SK-N-SH (cell line): Measurements from ENCODE around the gene COMMD8. TPM values are rescaled to one million over a fixed set of nuclear protein-coding genes. Genes with fewer than 3 reads are reported as not detected.

Experiments
- CTCF ChIA-PET: fragments of 300-600, 350-600 bp; formaldehyde crosslinking; extraction: SDS; loops from one replicate; lab custom pipeline; 2021; lab: Yijun Ruan, JAX
- POLR2A ChIA-PET: fragments of 350-600 bp; sonication (Branson Sonifier 250); formaldehyde crosslinking; extraction: SDS; loops from one replicate; lab custom pipeline; 2020; ENCODE audit warnings: antibody characterized with exemption, inconsistent platforms; lab: Yijun Ruan, JAX
- DNase-seq: peaks from one replicate; pipeline ENCODE4 v3.0.0; 2012
- H2AFZ ChIP-seq: fragments of 200-600 bp; sonication (generic); 2 replicates; pipeline ENCODE4 v1.8.1; 2016; ENCODE audit warnings: antibody characterized with exemption, mild to moderate bottlenecking, low read depth
- H3F3A ChIP-seq: fragments of 200-600 bp; sonication (generic); replicated peaks from 2 replicates; pipeline ENCODE3; 2016; ENCODE audit warnings: antibody characterized with exemption, mild to moderate bottlenecking; ENCODE audit not compliant: insufficient read depth
- H3K27ac ChIP-seq, 2 experiments: fragments of 200-500 bp in 1 of 2; fragments of 200-600 bp in 1 of 2; sonication (Bioruptor generic) in 1 of 2; sonication (generic), shearing (Covaris generic) in 1 of 2; 2 replicates each; pipeline versions ENCODE4 v1.5.1 to v1.6.1; 2014 to 2016; ENCODE audit warnings: low read depth in 2 of 2, inconsistent platforms in 1 of 2, low read length in 1 of 2, mild to moderate bottlenecking in 1 of 2, mixed read lengths in 1 of 2
- H3K27me3 ChIP-seq: fragments of 200-600 bp; sonication (generic), shearing (Covaris generic); 2 replicates; pipeline ENCODE4 v1.6.1; 2016; ENCODE audit warnings: mixed run types; ENCODE audit not compliant: insufficient read depth
- H3K36me3 ChIP-seq, 2 experiments: fragments of 200-500 bp in 1 of 2; fragments of 200-600 bp in 1 of 2; sonication (Bioruptor generic) in 1 of 2; sonication (generic) in 1 of 2; replicated peaks in 1 of 2; 2 replicates each; pipeline versions ENCODE3 to v1.5.1; 2014 to 2016; ENCODE audit warnings: low read length in 1 of 2, mild to moderate bottlenecking in 1 of 2; ENCODE audit not compliant: insufficient read depth in 2 of 2, control insufficient read depth in 1 of 2
- H3K4me1 ChIP-seq, 2 experiments: fragments of 200-500 bp in 1 of 2; fragments of 200-600 bp in 1 of 2; sonication (Bioruptor generic) in 1 of 2; sonication (generic), shearing (Covaris generic) in 1 of 2; 2 replicates each; pipeline versions ENCODE4 v1.5.1 to v1.6.1; 2014 to 2016; ENCODE audit warnings: low read depth in 1 of 2, low read length in 1 of 2, mixed run types in 1 of 2; ENCODE audit not compliant: insufficient read depth in 2 of 2, control insufficient read depth in 1 of 2
- H3K4me2 ChIP-seq: fragments of 200-600 bp; sonication (generic), shearing (Covaris generic); 2 replicates; pipeline ENCODE4 v1.6.1; 2017; ENCODE audit warnings: mixed run types
- H3K4me3 ChIP-seq, 2 experiments: fragments of 200-500 bp in 1 of 2; fragments of 200-600 bp in 1 of 2; sonication (Bioruptor generic) in 1 of 2; sonication (generic), shearing (Covaris generic) in 1 of 2; 2 replicates each; pipeline versions ENCODE4 v1.5.1 to v1.8.1; 2014 to 2016; ENCODE audit warnings: low read depth in 2 of 2, inconsistent platforms in 1 of 2, low read length in 1 of 2, mild to moderate bottlenecking in 1 of 2, mixed read lengths in 1 of 2, moderate library complexity in 1 of 2
- H3K79me2 ChIP-seq: fragments of 200-600 bp; sonication (generic); 2 replicates; pipeline ENCODE4 v1.8.1; 2017; ENCODE audit warnings: mild to moderate bottlenecking; ENCODE audit not compliant: insufficient read depth
- H3K9ac ChIP-seq: fragments of 200-600 bp; sonication (generic); 2 replicates; pipeline ENCODE4 v1.6.1; 2017; ENCODE audit warnings: mixed run types
- H3K9me2 ChIP-seq: fragments of 200-600 bp; sonication (generic); 2 replicates; pipeline ENCODE4 v1.6.1; 2017; ENCODE audit warnings: mixed run types
- H3K9me3 ChIP-seq: fragments of 200-600 bp; sonication (generic); 2 replicates; pipeline ENCODE4 v1.6.1; 2017; ENCODE audit warnings: mixed run types, mild to moderate bottlenecking, moderate library complexity
- H4K20me1 ChIP-seq: fragments of 200-600 bp; sonication (generic); 2 replicates; pipeline ENCODE4 v1.6.1; 2017; ENCODE audit warnings: mild to moderate bottlenecking, mixed run types; ENCODE audit not compliant: insufficient read depth
- EZH2phosphoT487 ChIP-seq: fragments of 200-600 bp; sonication (generic); IDR thresholded peaks from 2 replicates; pipeline ENCODE4 v1.6.1; 2017; ENCODE audit warnings: low read depth, mixed run types, mild to moderate bottlenecking, antibody characterized with exemption, moderate library complexity, borderline replicate concordance
- FOSL2 ChIP-seq: IDR thresholded peaks from 2 replicates; pipeline ENCODE4 v1.4.0; 2012; ENCODE audit warnings: low read depth, mild to moderate bottlenecking, moderate library complexity, borderline replicate concordance
- FOXM1 ChIP-seq: IDR thresholded peaks from 2 replicates; pipeline ENCODE4 v1.4.0; 2012; ENCODE audit warnings: low read depth, mild to moderate bottlenecking
- MEF2A ChIP-seq: IDR thresholded peaks from 2 replicates; pipeline ENCODE4 v1.4.0; 2012; ENCODE audit warnings: low read depth, borderline replicate concordance
- MXI1 ChIP-seq: IDR thresholded peaks from 2 replicates; pipeline ENCODE4 v1.6.1; 2012; ENCODE audit warnings: mild to moderate bottlenecking, low read depth, low read length, improper control_type of control experiment
- RAD21 ChIP-seq: IDR thresholded peaks from 2 replicates; pipeline ENCODE4 v1.6.1; 2012; ENCODE audit warnings: mild to moderate bottlenecking, low read length
- RCOR1 ChIP-seq: fragments of 150-350 bp; IDR thresholded peaks from 2 replicates; pipeline ENCODE4 v1.6.1; 2017; ENCODE audit warnings: antibody characterized with exemption, low read length
- SMC3 ChIP-seq: IDR thresholded peaks from 2 replicates; pipeline ENCODE4 v1.6.1; 2012; ENCODE audit warnings: low read depth, low read length, improper control_type of control experiment
- TEAD4 ChIP-seq: IDR thresholded peaks from 2 replicates; pipeline ENCODE4 v1.4.0; 2012; ENCODE audit warnings: mild to moderate bottlenecking, borderline replicate concordance; ENCODE audit not compliant: insufficient read depth
- WGBS: methylation state at CpG from one replicate; pipeline ENCODE4 v1.1.6; 2017; ENCODE audit warnings: low lambda C conversion rate; 5-methylcytosine and 5-hydroxymethylcytosine counted together
- polyA plus RNA-seq, 3 experiments: library from polyadenylated mRNA; depleted of rRNA; stranded (reverse); fragments of >200 nt; gene quantifications; 2 replicates each; pipeline ENCODE4 v1.2.3, GENCODE V29; 2012
- TF ChIP-seq, protein P1 (sequence below): IDR thresholded peaks from 2 replicates; pipeline ENCODE4 v1.4.0; 2012; ENCODE audit warnings: low read depth
- TF ChIP-seq, protein P2 (sequence below): IDR thresholded peaks from 2 replicates; pipeline ENCODE4 v1.4.0; 2012; ENCODE audit warnings: low read depth, borderline replicate concordance
- TF ChIP-seq, protein P3 (sequence below): fragments of 200-600 bp; sonication (generic); IDR thresholded peaks from 2 replicates; pipeline ENCODE4 v1.6.1; 2017; ENCODE audit warnings: antibody characterized with exemption, mild to moderate bottlenecking, moderate library complexity

Gene COMMD8
- polyA plus RNA-seq, 1 of the 3 experiments (the other 2 are of a cell fraction) = 7.0 TPM

DNA sequence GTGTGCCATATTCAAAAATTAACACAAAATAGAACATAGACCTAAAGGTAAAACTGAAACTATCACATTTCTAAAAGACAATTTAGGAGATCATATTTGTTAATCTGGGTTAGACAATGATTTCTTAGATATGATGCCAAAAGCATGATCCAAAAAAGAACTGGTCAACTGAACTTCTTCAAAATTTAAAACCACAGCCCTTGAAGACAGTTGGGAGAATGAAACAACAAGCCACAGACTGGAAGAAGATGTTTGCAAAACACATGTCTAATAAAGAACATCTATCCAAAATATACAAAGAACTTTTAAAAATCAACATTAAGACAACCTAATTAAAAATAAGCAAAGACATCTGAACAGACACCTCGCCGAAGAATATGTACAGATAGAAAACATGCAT, 19.5 kb downstream of the COMMD8 start:
- no peaks in the 10 kb centered on the region for H3K9me3 ChIP-seq
- TF ChIP-seq, protein P1, sequence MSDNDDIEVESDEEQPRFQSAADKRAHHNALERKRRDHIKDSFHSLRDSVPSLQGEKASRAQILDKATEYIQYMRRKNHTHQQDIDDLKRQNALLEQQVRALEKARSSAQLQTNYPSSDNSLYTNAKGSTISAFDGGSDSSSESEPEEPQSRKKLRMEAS = no peak
- no peak for TF ChIP-seq FOXM1
- TF ChIP-seq EZH2phosphoT487 = no peak
- TF ChIP-seq TEAD4 = no peak
- TF ChIP-seq SMC3 = no peak
- no peak for TF ChIP-seq RAD21
- TF ChIP-seq FOSL2 = no peak
- no peak for TF ChIP-seq MXI1
- TF ChIP-seq, protein P2, sequence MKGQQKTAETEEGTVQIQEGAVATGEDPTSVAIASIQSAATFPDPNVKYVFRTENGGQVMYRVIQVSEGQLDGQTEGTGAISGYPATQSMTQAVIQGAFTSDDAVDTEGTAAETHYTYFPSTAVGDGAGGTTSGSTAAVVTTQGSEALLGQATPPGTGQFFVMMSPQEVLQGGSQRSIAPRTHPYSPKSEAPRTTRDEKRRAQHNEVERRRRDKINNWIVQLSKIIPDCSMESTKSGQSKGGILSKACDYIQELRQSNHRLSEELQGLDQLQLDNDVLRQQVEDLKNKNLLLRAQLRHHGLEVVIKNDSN = no peak
- TF ChIP-seq RCOR1 = no peak
- TF ChIP-seq, protein P3, sequence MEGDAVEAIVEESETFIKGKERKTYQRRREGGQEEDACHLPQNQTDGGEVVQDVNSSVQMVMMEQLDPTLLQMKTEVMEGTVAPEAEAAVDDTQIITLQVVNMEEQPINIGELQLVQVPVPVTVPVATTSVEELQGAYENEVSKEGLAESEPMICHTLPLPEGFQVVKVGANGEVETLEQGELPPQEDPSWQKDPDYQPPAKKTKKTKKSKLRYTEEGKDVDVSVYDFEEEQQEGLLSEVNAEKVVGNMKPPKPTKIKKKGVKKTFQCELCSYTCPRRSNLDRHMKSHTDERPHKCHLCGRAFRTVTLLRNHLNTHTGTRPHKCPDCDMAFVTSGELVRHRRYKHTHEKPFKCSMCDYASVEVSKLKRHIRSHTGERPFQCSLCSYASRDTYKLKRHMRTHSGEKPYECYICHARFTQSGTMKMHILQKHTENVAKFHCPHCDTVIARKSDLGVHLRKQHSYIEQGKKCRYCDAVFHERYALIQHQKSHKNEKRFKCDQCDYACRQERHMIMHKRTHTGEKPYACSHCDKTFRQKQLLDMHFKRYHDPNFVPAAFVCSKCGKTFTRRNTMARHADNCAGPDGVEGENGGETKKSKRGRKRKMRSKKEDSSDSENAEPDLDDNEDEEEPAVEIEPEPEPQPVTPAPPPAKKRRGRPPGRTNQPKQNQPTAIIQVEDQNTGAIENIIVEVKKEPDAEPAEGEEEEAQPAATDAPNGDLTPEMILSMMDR = no peak
- TF ChIP-seq MEF2A = no peak
- no peak for DNase-seq
- no peaks in the 10 kb centered on the region for H3K4me1 ChIP-seq
- no peak overlapping the region for H3K4me3 ChIP-seq
- no peak overlapping the region for H3K9ac ChIP-seq
- no peaks in the 10 kb centered on the region for H3K36me3 ChIP-seq
- H3K4me2 ChIP-seq = no peak overlapping the region
- no peaks in the 10 kb centered on the region for H3K9me2 ChIP-seq
- POLR2A ChIA-PET = no interaction called here
- CTCF ChIA-PET = no interaction called here
- H3F3A ChIP-seq = no peaks in the 10 kb centered on the region
- H3K27ac ChIP-seq = no peak overlapping the region
- no peaks in the 10 kb centered on the region for H4K20me1 ChIP-seq
- H3K27me3 ChIP-seq = no peaks in the 10 kb centered on the region
- WGBS = 99% methylated on average over 2 of the region's 2 CpGs
- H2AFZ ChIP-seq = no peak overlapping the region
- H3K79me2 ChIP-seq = no peaks in the 10 kb centered on the region

DNA sequence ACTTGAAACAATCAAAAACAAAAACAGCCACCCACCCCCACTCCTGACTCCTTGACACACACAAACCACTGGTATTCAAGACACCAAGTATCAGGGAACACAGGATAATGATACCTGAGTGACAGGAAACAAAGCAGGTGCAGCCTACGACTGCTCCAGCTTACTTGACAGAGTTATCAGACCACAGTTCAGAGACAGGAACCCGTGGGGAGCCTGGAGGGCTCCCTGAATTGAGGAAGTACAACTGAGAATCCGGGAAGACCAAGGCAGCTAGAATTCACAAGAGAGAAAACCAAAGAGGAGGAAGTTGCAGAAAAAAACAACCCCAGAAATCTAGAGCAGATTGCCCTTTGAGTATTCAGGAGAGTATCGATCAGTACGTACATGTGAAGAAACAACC, 20.5 kb downstream of the COMMD8 start:
- H3K79me2 ChIP-seq = no peaks in the 10 kb centered on the region
- DNase-seq = no peak
- CTCF ChIA-PET = interaction anchor here (1.0 to 1.4 kb wide), 2 partner anchors 15 to 20 kb away, joined by 3 read pairs; no protein-coding TSS in a partner anchor
- no peak overlapping the region for H3K4me2 ChIP-seq
- H3K27ac ChIP-seq = no peak overlapping the region
- H3K36me3 ChIP-seq = no peaks in the 10 kb centered on the region
- POLR2A ChIA-PET = no interaction called here
- H3K9me3 ChIP-seq = no peaks in the 10 kb centered on the region
- no peak overlapping the region for H2AFZ ChIP-seq
- no peak overlapping the region for H3K4me3 ChIP-seq
- H3K4me1 ChIP-seq = no peaks in the 10 kb centered on the region
- H3F3A ChIP-seq = no peaks in the 10 kb centered on the region
- no peak overlapping the region for H3K9ac ChIP-seq
- no peak for TF ChIP-seq TEAD4
- no peaks in the 10 kb centered on the region for H3K9me2 ChIP-seq
- H3K27me3 ChIP-seq = no peaks in the 10 kb centered on the region
- 74% methylated on average over 5 of the region's 5 CpGs for WGBS
- H4K20me1 ChIP-seq = no peaks in the 10 kb centered on the region
